ENCODE data around the gene PCDH9. TPM values are rescaled to one million over a fixed set of nuclear protein-coding genes. Genes with fewer than 3 reads are reported as not detected.
"Not testable (repeated sequence)": the region's sequence is repeated elsewhere in the genome, so short reads cannot be mapped to it uniquely, and the experiment has no call there.

Gene PCDH9
- total and polyA plus RNA-seq, 5 donors from 2014 or later, result 0.08 to 0.77 (median 0.09) TPM

- Histone ChIP-seq H3K4me3 (ENCODE audit: low read depth, low read length) (no peak overlapping the region), H3K4me1 (ENCODE audit: control insufficient read depth, insufficient read depth, low read length, poor library complexity, severe bottlenecking) (no peaks in the 10 kb centered on the region), H3K27me3 (ENCODE audit: control insufficient read depth, insufficient read depth, low read length) (no peaks in the 10 kb centered on the region), H3K9me3 (ENCODE audit: control insufficient read depth in 2 of 2, low read length in 2 of 2) (peaks cover 2 to 7% of the 10 kb centered on the region in 2 experiments), H3K36me3 (ENCODE audit: control insufficient read depth, insufficient read depth, low read length) (no peaks in the 10 kb centered on the region), H3K27ac (ENCODE audit: insufficient read depth, low read length, poor library complexity, severe bottlenecking) (no peak overlapping the region)
- Mint-ChIP-seq H3K36me3 (no peaks in the 10 kb centered on the region), H3K27ac (no peak overlapping the region), H3K4me1 (no peaks in the 10 kb centered on the region), H3K27me3 (no peaks in the 10 kb centered on the region), H3K4me3 (no peak overlapping the region), H3K9me3 (peaks cover 0 to 20% (median 3%) of the 10 kb centered on the region in 7 donors)
- ATAC-seq (ENCODE audit: low read depth in 2 of 2) (no peak), DNase-seq (no peak)
Observed at GRCh38 chr13:66266348-66266747, 963.8 kb downstream of the PCDH9 start.

- Histone ChIP-seq H3K9me3 (ENCODE audit: control insufficient read depth in 2 of 2, low read length in 2 of 2) (peaks cover 2 to 7% of the 10 kb centered on the region in 2 experiments), H3K27me3 (ENCODE audit: control insufficient read depth, insufficient read depth, low read length) (no peaks in the 10 kb centered on the region), H3K4me3 (ENCODE audit: low read depth, low read length) (no peak overlapping the region), H3K27ac (ENCODE audit: insufficient read depth, low read length, poor library complexity, severe bottlenecking) (no peak overlapping the region), H3K4me1 (ENCODE audit: control insufficient read depth, insufficient read depth, low read length, poor library complexity, severe bottlenecking) (no peaks in the 10 kb centered on the region), H3K36me3 (ENCODE audit: control insufficient read depth, insufficient read depth, low read length) (no peaks in the 10 kb centered on the region)
- ATAC-seq (ENCODE audit: low read depth in 2 of 2) (no peak), DNase-seq (no peak)
- H3K4me3 Mint-ChIP-seq, result no peak overlapping the region
- peaks cover 0 to 20% (median 3%) of the 10 kb centered on the region in 7 donors for H3K9me3 Mint-ChIP-seq
- no peak overlapping the region for H3K27ac Mint-ChIP-seq
- H3K27me3 Mint-ChIP-seq, result no peaks in the 10 kb centered on the region
- H3K36me3 Mint-ChIP-seq, result no peaks in the 10 kb centered on the region
- no peaks in the 10 kb centered on the region for H3K4me1 Mint-ChIP-seq
Observed at GRCh38 chr13:66265371-66265770, 964.8 kb downstream of the PCDH9 start.

- no peaks in the 10 kb centered on the region for H3K4me1 Mint-ChIP-seq
- no peaks in the 10 kb centered on the region for H3K36me3 Mint-ChIP-seq
- H3K9me3 Mint-ChIP-seq, result peaks cover 0 to 20% (median 2%) of the 10 kb centered on the region in 7 donors
- no peaks in the 10 kb centered on the region for H3K27me3 Mint-ChIP-seq
- Histone ChIP-seq H3K27ac (ENCODE audit: insufficient read depth, low read length, poor library complexity, severe bottlenecking) (no peak overlapping the region), H3K36me3 (ENCODE audit: control insufficient read depth, insufficient read depth, low read length) (no peaks in the 10 kb centered on the region), H3K4me3 (ENCODE audit: low read depth, low read length) (no peak overlapping the region), H3K27me3 (ENCODE audit: control insufficient read depth, insufficient read depth, low read length) (no peaks in the 10 kb centered on the region), H3K4me1 (ENCODE audit: control insufficient read depth, insufficient read depth, low read length, poor library complexity, severe bottlenecking) (no peaks in the 10 kb centered on the region), H3K9me3 (ENCODE audit: control insufficient read depth in 2 of 2, low read length in 2 of 2) (peaks cover 2 to 7% of the 10 kb centered on the region in 2 experiments)
- no peak for ATAC-seq (ENCODE audit: low read depth in 2 of 2)
- DNase-seq, result no peak
- no peak overlapping the region for H3K27ac Mint-ChIP-seq
- no peak overlapping the region for H3K4me3 Mint-ChIP-seq
Observed at GRCh38 chr13:66264971-66265370, 965.2 kb downstream of the PCDH9 start.

- no peaks in the 10 kb centered on the region for H3K36me3 ChIP-seq (ENCODE audit: control insufficient read depth, insufficient read depth, low read length)
- H3K9me3 ChIP-seq (ENCODE audit: control insufficient read depth in 2 of 2, low read length in 2 of 2), result no peaks in the 10 kb centered on the region
- Mint-ChIP-seq H3K9me3 (peaks cover 0 to 18% (median 3%) of the 10 kb centered on the region in 7 donors), H3K36me3 (no peaks in the 10 kb centered on the region), H3K4me3 (no peak overlapping the region), H3K4me1 (no peaks in the 10 kb centered on the region), H3K27me3 (no peaks in the 10 kb centered on the region), H3K27ac (no peak overlapping the region)
- no peak for ATAC-seq (ENCODE audit: low read depth in 2 of 2)
- H3K27me3 ChIP-seq (ENCODE audit: control insufficient read depth, insufficient read depth, low read length), result no peaks in the 10 kb centered on the region
- H3K4me3 ChIP-seq (ENCODE audit: low read depth, low read length), result no peak overlapping the region
- no peaks in the 10 kb centered on the region for H3K4me1 ChIP-seq (ENCODE audit: control insufficient read depth, insufficient read depth, low read length, poor library complexity, severe bottlenecking)
- no peak for DNase-seq
- H3K27ac ChIP-seq (ENCODE audit: insufficient read depth, low read length, poor library complexity, severe bottlenecking), result no peak overlapping the region
Observed at GRCh38 chr13:66262330-66262729, 967.8 kb downstream of the PCDH9 start.

- not testable (repeated sequence) for H3K27ac ChIP-seq (ENCODE audit: insufficient read depth, low read length, poor library complexity, severe bottlenecking); ATAC-seq (ENCODE audit: low read depth in 2 of 2); H3K4me1 ChIP-seq (ENCODE audit: control insufficient read depth, insufficient read depth, low read length, poor library complexity, severe bottlenecking)
Observed at GRCh38 chr13:66259426-66259825, 970.7 kb downstream of the PCDH9 start.

More at GRCh38 chr13:66259426-66259825, 970.7 kb downstream of the PCDH9 start:
- H3K27me3 Mint-ChIP-seq; H3K4me3 Mint-ChIP-seq; H3K4me1 Mint-ChIP-seq; DNase-seq; H3K36me3 ChIP-seq (ENCODE audit: control insufficient read depth, insufficient read depth, low read length); H3K4me3 ChIP-seq (ENCODE audit: low read depth, low read length); H3K36me3 Mint-ChIP-seq; H3K27ac Mint-ChIP-seq; H3K9me3 ChIP-seq (ENCODE audit: control insufficient read depth in 2 of 2, low read length in 2 of 2); H3K27me3 ChIP-seq (ENCODE audit: control insufficient read depth, insufficient read depth, low read length): not testable (repeated sequence)
- peaks cover 0 to 17% (median 1%) of the 10 kb centered on the region in 7 donors for H3K9me3 Mint-ChIP-seq

Measured in CD4-positive, CD25-positive, alpha-beta regulatory T cell (primary cell).